SK-N-SH treated with all-trans-retinoic acid at 6 μM for 48 hours (cell line): ENCODE measurements around the gene PKN2.

Experiments
- ARNTL ChIP-seq: fragments of 450-650 bp; formaldehyde crosslinking; IDR thresholded peaks from 2 replicates; pipeline ENCODE4 v1.5.0; 2020; ENCODE audit warnings: low read depth, mild to moderate bottlenecking, moderate library complexity, borderline replicate concordance
- BACH2 ChIP-seq: fragments of 250-450 bp; sonication (Bioruptor Pico); IDR thresholded peaks from 2 replicates; pipeline ENCODE4 v1.9.0; 2021; ENCODE audit warnings: mild to moderate bottlenecking, borderline replicate concordance
- GLIS3 ChIP-seq: fragments of 250-450 bp; sonication (Bioruptor Pico); IDR thresholded peaks from 2 replicates; pipeline ENCODE4 v1.5.0; 2020; ENCODE audit warnings: mild to moderate bottlenecking, moderate library complexity
- PATZ1 ChIP-seq: fragments of 250-450 bp; sonication (Bioruptor Pico); IDR thresholded peaks from 2 replicates; pipeline ENCODE4 v1.8.0; 2020; ENCODE audit warnings: mild to moderate bottlenecking, moderate library complexity, borderline replicate concordance
- SNAI2 ChIP-seq: fragments of 250-450 bp; sonication (Bioruptor Pico); IDR thresholded peaks from 2 replicates; pipeline ENCODE4 v1.5.0; 2020; ENCODE audit warnings: mild to moderate bottlenecking, moderate library complexity
- ZC3H10 ChIP-seq: fragments of 250-450 bp; sonication (Bioruptor Pico); IDR thresholded peaks from 2 replicates; pipeline ENCODE4 v1.5.1; 2021; ENCODE audit warnings: mild to moderate bottlenecking, moderate library complexity
- ZFP3 ChIP-seq: fragments of 250-450 bp; sonication (Bioruptor Pico); IDR thresholded peaks from 2 replicates; pipeline ENCODE4 v1.5.0; 2020; ENCODE audit warnings: mild to moderate bottlenecking, moderate library complexity
- ZNF8 ChIP-seq: fragments of 450-650 bp; formaldehyde crosslinking; IDR thresholded peaks from 2 replicates; pipeline ENCODE4 v1.5.0; 2020; ENCODE audit warnings: mild to moderate bottlenecking, moderate library complexity

DNA sequence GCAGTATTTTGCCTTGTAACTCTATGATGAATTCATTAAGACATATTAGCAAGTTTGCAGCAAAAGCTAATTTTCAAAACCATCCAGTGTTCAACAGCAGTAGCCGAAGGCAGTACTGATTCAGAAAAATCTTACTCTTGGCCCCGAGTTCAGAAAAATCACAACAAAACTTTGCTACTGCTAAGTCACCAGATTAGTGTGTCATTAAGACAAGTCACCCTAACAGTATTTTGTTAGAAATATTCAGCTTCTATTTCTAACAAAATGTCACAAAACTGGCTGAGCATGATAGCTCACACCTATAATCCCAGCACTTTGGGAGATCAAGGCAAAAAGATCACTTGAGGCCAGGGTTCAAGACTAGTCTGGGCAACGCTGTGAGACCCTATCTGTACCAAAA lies 199.1 kb downstream of the PKN2 start:
- TF ChIP-seq ZC3H10 (CRISPR knock-in tag) (no peak), ZNF8 (no peak), ARNTL (CRISPR knock-in tag) (no peak), SNAI2 (CRISPR knock-in tag) (no peak), BACH2 (CRISPR knock-in tag) (no peak), PATZ1 (CRISPR knock-in tag) (no peak), ZFP3 (no peak), GLIS3 (no peak)
